T-helper 1 cell treated with Interleukin-12 subunit alpha and Interleukin-12 subunit beta and Interleukin-4 antibody, amounts not matched to agents 30 μg/mL and 1 μg/mL, for 36 hours (primary cell): Measurements from ENCODE around the gene AUTS2.

ENCODE experiments used
- H3K27ac Mint-ChIP-seq: one replicate; pipeline ENCODE4 v1.8.0; 2021; ENCODE audit warnings: mild to moderate bottlenecking, mixed read lengths
- H3K27me3 Mint-ChIP-seq: one replicate; pipeline ENCODE4 v1.8.0; 2021; ENCODE audit warnings: low read depth, mixed read lengths
- H3K36me3 Mint-ChIP-seq: one replicate; pipeline ENCODE4 v1.8.0; 2021; ENCODE audit warnings: low read depth, mixed read lengths
- H3K4me1 Mint-ChIP-seq: one replicate; pipeline ENCODE4 v1.8.0; 2021; ENCODE audit warnings: low read depth, mixed read lengths
- H3K4me3 Mint-ChIP-seq: one replicate; pipeline ENCODE4 v1.8.0; 2021; ENCODE audit warnings: mild to moderate bottlenecking, moderate library complexity, mixed read lengths
- H3K9me3 Mint-ChIP-seq: one replicate; pipeline ENCODE4 v1.8.0; 2021; ENCODE audit warnings: mixed read lengths

The AUTS2 gene

GRCh38 chr7:70615066-70615606 is 1016.9 kb downstream of the AUTS2 start:
- H3K27me3 Mint-ChIP-seq, result no peaks in the 10 kb centered on the region
- H3K27ac Mint-ChIP-seq, result no peak overlapping the region
- no peak overlapping the region for H3K4me3 Mint-ChIP-seq
- H3K36me3 Mint-ChIP-seq, result no peaks in the 10 kb centered on the region
- no peaks in the 10 kb centered on the region for H3K4me1 Mint-ChIP-seq
- H3K9me3 Mint-ChIP-seq, result no peaks in the 10 kb centered on the region

GRCh38 chr7:70616211-70616610 is 1017.9 kb downstream of the AUTS2 start:
- Mint-ChIP-seq H3K27ac (no peak overlapping the region), H3K36me3 (no peaks in the 10 kb centered on the region), H3K9me3 (no peaks in the 10 kb centered on the region), H3K4me3 (no peak overlapping the region), H3K27me3 (no peaks in the 10 kb centered on the region), H3K4me1 (no peaks in the 10 kb centered on the region)

GRCh38 chr7:70616821-70617220 is 1018.5 kb downstream of the AUTS2 start:
- Mint-ChIP-seq H3K4me3 (no peak overlapping the region), H3K36me3 (no peaks in the 10 kb centered on the region)

DNA sequence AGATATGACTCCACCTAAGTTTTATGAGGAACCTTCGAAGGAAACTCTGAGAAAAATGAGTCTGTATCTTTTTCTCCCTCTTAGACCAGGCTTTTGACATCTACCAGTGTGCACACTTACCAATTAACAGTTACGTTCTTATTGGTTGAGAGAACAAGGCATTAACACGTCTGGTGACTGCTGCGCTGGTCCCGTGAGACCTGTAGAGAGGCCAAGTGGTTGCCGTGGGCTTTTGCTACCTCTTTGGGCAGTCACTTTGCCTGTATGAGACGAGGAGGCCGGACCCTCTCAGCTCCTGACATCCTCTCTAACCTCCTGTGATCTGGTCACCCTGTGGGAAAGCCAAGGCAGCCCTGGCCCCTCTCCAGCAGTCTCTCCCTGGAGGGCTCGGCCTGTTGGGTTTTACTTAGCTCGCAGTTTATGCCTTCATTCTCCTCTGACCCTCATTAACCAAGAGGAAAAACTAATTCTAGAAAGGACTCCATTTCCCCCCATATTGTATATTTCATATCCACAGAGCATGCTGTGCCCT is 1019.8 kb downstream of the AUTS2 start:
- Mint-ChIP-seq H3K4me3 (no peak overlapping the region), H3K27me3 (no peaks in the 10 kb centered on the region), H3K9me3 (no peaks in the 10 kb centered on the region), H3K36me3 (no peaks in the 10 kb centered on the region), H3K4me1 (no peaks in the 10 kb centered on the region), H3K27ac (no peak overlapping the region)

More at GRCh38 chr7:70616821-70617220, 1018.5 kb downstream of the AUTS2 start:
- Mint-ChIP-seq H3K27me3 (no peaks in the 10 kb centered on the region), H3K9me3 (no peaks in the 10 kb centered on the region), H3K27ac (no peak overlapping the region), H3K4me1 (no peaks in the 10 kb centered on the region)

DNA sequence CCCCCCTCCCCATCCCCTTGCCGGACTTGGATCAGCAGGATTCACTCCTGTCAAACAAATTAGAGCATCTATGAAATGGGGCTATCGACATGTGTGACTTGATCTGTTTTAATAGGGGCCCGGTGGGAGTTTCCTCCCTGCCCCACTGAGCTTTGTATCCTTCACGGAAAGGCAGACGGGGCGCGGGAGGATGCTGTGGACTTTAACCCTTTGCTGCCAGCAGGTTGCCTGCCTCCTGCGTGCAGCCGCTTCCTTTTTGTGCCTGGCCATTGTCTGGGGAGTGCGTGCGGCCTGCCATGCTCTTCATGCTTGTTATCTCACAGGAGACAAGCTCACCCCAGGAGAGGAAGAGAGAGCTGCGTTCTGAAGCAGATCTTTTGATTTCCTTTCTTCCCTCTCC is 1020.9 kb downstream of the AUTS2 start:
- Mint-ChIP-seq H3K27me3 (no peaks in the 10 kb centered on the region), H3K4me3 (no peak overlapping the region), H3K9me3 (no peaks in the 10 kb centered on the region), H3K27ac (no peak overlapping the region), H3K4me1 (no peaks in the 10 kb centered on the region), H3K36me3 (no peaks in the 10 kb centered on the region)

- H3K36me3 Mint-ChIP-seq, result no peaks in the 10 kb centered on the region
- no peaks in the 10 kb centered on the region for H3K27me3 Mint-ChIP-seq
- no peaks in the 10 kb centered on the region for H3K4me1 Mint-ChIP-seq
- H3K27ac Mint-ChIP-seq, result no peak overlapping the region
- no peak overlapping the region for H3K4me3 Mint-ChIP-seq
- no peaks in the 10 kb centered on the region for H3K9me3 Mint-ChIP-seq
These were observed 1021.4 kb downstream of the AUTS2 start for GRCh38 chr7:70619659-70620058.

DNA sequence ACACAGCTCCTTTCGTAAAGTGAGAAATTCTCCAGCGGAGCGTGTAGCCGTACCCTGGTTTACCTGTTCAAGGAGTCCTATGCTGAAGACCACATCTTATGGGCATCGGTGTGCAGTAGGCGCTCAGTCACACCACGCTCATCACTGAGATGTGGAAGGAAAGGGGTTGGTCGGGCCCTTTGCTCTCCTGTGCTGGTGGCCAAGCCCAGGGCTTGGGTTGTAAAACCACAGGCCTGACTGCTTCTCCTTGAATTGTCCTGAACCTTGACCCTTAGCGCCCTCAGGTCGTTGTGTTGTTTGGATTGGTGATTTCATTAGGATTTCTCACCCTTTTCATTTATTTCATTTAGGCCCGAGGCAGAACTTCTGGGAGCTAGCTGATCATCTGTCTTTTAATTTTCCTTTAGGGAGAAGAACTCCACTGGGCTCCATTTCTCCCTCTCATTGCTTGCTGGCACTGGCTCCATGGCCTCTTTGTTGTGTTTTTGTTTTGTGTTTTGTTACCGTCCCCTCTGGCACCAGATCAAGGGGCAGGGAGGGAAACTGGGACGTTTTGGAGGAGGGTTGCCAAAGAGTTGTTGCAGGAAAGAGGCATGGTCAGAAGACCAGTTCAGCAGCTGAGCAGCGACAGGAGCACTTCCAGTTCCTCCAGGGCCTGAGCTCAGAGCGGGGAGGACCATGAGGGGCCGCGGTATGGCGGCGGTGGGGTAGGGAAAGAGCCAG is 1022.2 kb downstream of the AUTS2 start:
- Mint-ChIP-seq H3K27ac (no peak overlapping the region), H3K9me3 (no peaks in the 10 kb centered on the region), H3K27me3 (no peaks in the 10 kb centered on the region), H3K4me3 (no peak overlapping the region), H3K36me3 (no peaks in the 10 kb centered on the region), H3K4me1 (no peaks in the 10 kb centered on the region)

DNA sequence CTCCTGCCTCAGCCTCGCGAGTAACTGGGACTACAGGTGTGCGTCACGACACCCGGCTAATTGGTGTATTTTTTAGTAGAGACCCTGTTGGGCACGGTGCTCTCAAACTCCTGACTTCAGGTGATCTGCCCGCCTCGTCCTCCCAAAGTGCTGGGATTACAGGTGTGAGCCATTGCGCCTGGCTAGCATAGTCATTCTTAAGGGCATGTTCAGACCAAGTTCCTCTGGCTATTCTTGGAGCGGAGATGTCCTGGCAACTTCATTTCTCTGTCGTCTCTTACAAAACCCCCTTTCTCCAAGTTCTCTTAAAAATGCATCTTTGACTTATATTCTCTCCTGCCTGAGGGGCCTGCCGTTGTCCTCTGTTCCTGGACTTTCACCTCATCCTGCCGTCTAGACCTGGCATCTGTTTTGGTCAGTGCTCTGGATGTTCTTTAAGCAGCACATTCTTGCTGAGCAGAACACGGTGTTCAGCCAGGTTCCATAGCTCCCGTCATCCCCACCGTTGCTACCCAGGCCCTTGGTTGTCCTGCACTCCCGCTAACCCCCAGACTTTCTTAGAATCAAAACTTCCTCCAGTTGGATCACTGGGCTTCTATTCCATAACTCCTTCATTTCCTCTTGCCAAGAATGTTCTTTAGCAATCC is 1023.8 kb downstream of the AUTS2 start:
- H3K4me3 Mint-ChIP-seq, result no peak overlapping the region
- no peak overlapping the region for H3K27ac Mint-ChIP-seq
- no peaks in the 10 kb centered on the region for H3K27me3 Mint-ChIP-seq
- H3K9me3 Mint-ChIP-seq, result no peaks in the 10 kb centered on the region
- H3K36me3 Mint-ChIP-seq, result no peaks in the 10 kb centered on the region
- no peaks in the 10 kb centered on the region for H3K4me1 Mint-ChIP-seq

DNA sequence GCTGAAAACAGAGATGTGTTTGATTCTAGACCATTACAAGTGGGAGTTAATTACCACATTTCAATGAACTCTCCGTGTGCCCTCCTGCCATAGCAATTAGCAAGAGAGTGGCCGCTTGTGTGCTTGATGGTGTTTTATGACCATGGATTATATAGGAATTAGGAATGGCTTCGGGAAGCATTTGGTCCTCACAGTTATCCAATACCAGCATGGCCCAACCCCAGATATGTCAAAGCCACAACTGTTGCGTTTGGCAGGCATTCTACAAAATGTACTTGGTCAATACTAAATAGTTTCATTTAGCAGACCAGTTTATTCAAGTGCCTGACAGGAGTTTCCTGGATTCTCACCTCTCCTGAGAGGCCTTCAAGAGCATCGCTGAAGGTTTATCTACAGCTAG is 1024.7 kb downstream of the AUTS2 start:
- Mint-ChIP-seq H3K9me3 (no peaks in the 10 kb centered on the region), H3K4me3 (no peak overlapping the region), H3K36me3 (no peaks in the 10 kb centered on the region), H3K27ac (no peak overlapping the region), H3K4me1 (no peaks in the 10 kb centered on the region), H3K27me3 (no peaks in the 10 kb centered on the region)

DNA sequence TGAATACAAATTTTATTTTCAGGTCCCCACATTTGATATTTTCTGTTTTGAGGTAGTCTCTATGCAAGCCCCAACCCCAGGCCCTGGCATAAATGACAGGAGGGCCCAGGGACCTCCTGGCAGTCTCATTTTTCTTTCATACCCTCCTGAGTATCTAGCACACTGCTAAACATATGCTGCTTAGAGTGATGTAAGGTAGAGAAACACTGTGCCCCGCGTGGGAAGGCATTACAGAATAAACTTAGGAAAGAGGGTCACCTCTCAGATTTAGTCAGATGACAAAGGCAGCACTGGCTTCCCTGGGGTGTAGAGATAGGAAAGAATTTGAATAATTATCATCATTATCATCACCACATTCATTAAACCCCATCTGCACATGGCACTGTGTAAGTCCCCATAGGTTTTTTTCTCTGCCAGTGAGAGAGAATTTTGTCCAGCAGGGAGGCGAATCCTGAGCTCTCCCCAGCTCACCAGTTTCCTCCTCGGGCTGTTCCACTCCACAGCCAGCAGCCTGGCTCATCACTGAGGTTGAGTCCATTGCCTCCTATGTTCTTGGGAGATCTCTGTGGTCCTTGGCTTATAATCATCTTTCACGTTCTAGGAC is 1026.3 kb downstream of the AUTS2 start:
- Mint-ChIP-seq H3K4me1 (no peaks in the 10 kb centered on the region), H3K9me3 (peaks cover under 1% of the 10 kb centered on the region), H3K27me3 (no peaks in the 10 kb centered on the region), H3K36me3 (no peaks in the 10 kb centered on the region), H3K27ac (no peak overlapping the region), H3K4me3 (no peak overlapping the region)

- H3K27ac Mint-ChIP-seq, result no peak overlapping the region
- H3K27me3 Mint-ChIP-seq, result no peaks in the 10 kb centered on the region
- H3K9me3 Mint-ChIP-seq, result peaks cover 4% of the 10 kb centered on the region
- no peak overlapping the region for H3K4me3 Mint-ChIP-seq
- H3K36me3 Mint-ChIP-seq, result no peaks in the 10 kb centered on the region
- H3K4me1 Mint-ChIP-seq, result no peaks in the 10 kb centered on the region
These were observed 1029.2 kb downstream of the AUTS2 start for GRCh38 chr7:70627461-70627860.

- Mint-ChIP-seq H3K4me1 (no peaks in the 10 kb centered on the region), H3K27ac (no peak overlapping the region), H3K27me3 (no peaks in the 10 kb centered on the region), H3K4me3 (no peak overlapping the region), H3K36me3 (no peaks in the 10 kb centered on the region), H3K9me3 (peaks cover 7% of the 10 kb centered on the region)
These were observed 1032.2 kb downstream of the AUTS2 start for GRCh38 chr7:70630440-70630817.

GRCh38 chr7:70630818-70631457 is 1032.7 kb downstream of the AUTS2 start:
- H3K27ac Mint-ChIP-seq, result no peak overlapping the region
- H3K36me3 Mint-ChIP-seq, result no peaks in the 10 kb centered on the region
- no peaks in the 10 kb centered on the region for H3K27me3 Mint-ChIP-seq
- no peak overlapping the region for H3K4me3 Mint-ChIP-seq
- peaks cover 7% of the 10 kb centered on the region for H3K9me3 Mint-ChIP-seq
- H3K4me1 Mint-ChIP-seq, result no peaks in the 10 kb centered on the region

DNA sequence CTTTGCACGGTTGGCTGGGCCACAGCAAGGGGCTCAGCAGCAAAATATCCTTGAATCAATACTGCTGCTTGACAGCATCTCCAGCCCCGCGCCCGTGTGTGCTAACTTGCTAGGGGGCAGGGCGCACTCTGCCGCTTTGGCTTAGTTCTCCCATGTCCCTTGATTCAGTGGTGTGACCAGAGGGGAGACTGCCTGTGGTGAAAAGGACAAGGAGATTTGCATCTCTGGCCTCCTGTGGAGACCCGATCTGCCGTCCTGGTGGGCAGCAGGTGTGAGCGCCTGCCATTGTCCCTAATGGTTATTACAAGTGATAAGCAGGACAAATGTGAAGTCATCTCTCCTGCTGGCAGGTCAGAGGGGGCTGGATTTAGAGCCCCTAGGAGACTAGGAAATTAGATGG is 1033.4 kb downstream of the AUTS2 start:
- Mint-ChIP-seq H3K9me3 (peaks cover 7% of the 10 kb centered on the region), H3K4me1 (no peaks in the 10 kb centered on the region), H3K4me3 (no peak overlapping the region), H3K27me3 (no peaks in the 10 kb centered on the region), H3K36me3 (no peaks in the 10 kb centered on the region), H3K27ac (no peak overlapping the region)
